DND-41 (cell line): Measurements from ENCODE around the gene TMEM231.
"Not testable (repeated sequence)": the region's sequence is repeated elsewhere in the genome, so short reads cannot be mapped to it uniquely, and the experiment has no call there.

Source experiments
- CTCF ChIP-seq: IDR thresholded peaks from 2 replicates; pipeline ENCODE4 v1.5.1; 2012; ENCODE audit warnings: borderline replicate concordance, low read length, moderate library complexity, mild to moderate bottlenecking; ENCODE audit not compliant: poor library complexity, severe bottlenecking; ENCODE audit errors: extremely low read depth
- EZH2 ChIP-seq: IDR thresholded peaks from 3 replicates; pipeline ENCODE4 v1.6.1; 2012; ENCODE audit warnings: borderline replicate concordance, low read depth, mild to moderate bottlenecking, moderate library complexity, low read length, inconsistent platforms; ENCODE audit not compliant: severe bottlenecking

GRCh38 chr16:75498605-75499322 lies 57.3 kb downstream of the TMEM231 start:
- not testable (repeated sequence) for TF ChIP-seq CTCF, EZH2
